Astrocyte (in vitro differentiated cells and primary cell): ENCODE results near the gene SESN3.

Experiments
- EZH2 ChIP-seq: IDR thresholded peaks from 2 replicates; pipeline ENCODE4 v1.6.1; 2012; ENCODE audit warnings: mild to moderate bottlenecking, low read length, inconsistent platforms; ENCODE audit not compliant: insufficient read depth
- TF ChIP-seq, protein P1 (sequence below): IDR thresholded peaks from 2 replicates; pipeline ENCODE4 v1.5.1; 2011; ENCODE audit warnings: low read depth, mild to moderate bottlenecking, inconsistent platforms, low read length, moderate library complexity; ENCODE audit not compliant: insufficient read depth

- TF ChIP-seq, protein P1, sequence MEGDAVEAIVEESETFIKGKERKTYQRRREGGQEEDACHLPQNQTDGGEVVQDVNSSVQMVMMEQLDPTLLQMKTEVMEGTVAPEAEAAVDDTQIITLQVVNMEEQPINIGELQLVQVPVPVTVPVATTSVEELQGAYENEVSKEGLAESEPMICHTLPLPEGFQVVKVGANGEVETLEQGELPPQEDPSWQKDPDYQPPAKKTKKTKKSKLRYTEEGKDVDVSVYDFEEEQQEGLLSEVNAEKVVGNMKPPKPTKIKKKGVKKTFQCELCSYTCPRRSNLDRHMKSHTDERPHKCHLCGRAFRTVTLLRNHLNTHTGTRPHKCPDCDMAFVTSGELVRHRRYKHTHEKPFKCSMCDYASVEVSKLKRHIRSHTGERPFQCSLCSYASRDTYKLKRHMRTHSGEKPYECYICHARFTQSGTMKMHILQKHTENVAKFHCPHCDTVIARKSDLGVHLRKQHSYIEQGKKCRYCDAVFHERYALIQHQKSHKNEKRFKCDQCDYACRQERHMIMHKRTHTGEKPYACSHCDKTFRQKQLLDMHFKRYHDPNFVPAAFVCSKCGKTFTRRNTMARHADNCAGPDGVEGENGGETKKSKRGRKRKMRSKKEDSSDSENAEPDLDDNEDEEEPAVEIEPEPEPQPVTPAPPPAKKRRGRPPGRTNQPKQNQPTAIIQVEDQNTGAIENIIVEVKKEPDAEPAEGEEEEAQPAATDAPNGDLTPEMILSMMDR = no peak
- no peak for TF ChIP-seq EZH2
Observed at GRCh38 chr11:95148406-95148805, 82.6 kb downstream of the SESN3 start.
